Endodermal cell (in vitro differentiated cells): ENCODE results near the gene RAB44. TPM values are rescaled to one million over a fixed set of nuclear protein-coding genes. Genes with fewer than 3 reads are reported as not detected.

Experiments
- DNase-seq: peaks from one replicate; pipeline ENCODE4 v3.0.0-alpha.2; 2017
- H3K27ac ChIP-seq: 2 replicates; pipeline ENCODE4 v1.5.1; 2013; ENCODE audit warnings: mild to moderate bottlenecking, low read depth, low read length, moderate library complexity
- H3K27me3 ChIP-seq: 2 replicates; pipeline ENCODE4 v1.6.1; 2013; ENCODE audit warnings: mild to moderate bottlenecking, low read length, moderate library complexity; ENCODE audit not compliant: insufficient read depth, control insufficient read depth, poor library complexity, severe bottlenecking
- H3K36me3 ChIP-seq: 2 replicates; pipeline ENCODE4 v1.7.0; 2013; ENCODE audit warnings: mild to moderate bottlenecking, low read length, moderate library complexity; ENCODE audit not compliant: control insufficient read depth, insufficient read depth
- H3K4me1 ChIP-seq: one replicate; pipeline ENCODE4 v1.7.0; 2013; ENCODE audit warnings: low read length; ENCODE audit not compliant: control insufficient read depth, insufficient read depth
- H3K4me3 ChIP-seq: 2 replicates; pipeline ENCODE4 v1.5.1; 2013; ENCODE audit warnings: mild to moderate bottlenecking, low read length, moderate library complexity
- H3K9ac ChIP-seq: 2 replicates; pipeline ENCODE4 v1.6.1; 2013; ENCODE audit warnings: mild to moderate bottlenecking, low read length, moderate library complexity; ENCODE audit not compliant: poor library complexity, severe bottlenecking; ENCODE audit errors: extremely low read depth
- H3K9me3 ChIP-seq: 2 replicates; pipeline ENCODE4 v1.6.1; 2013; ENCODE audit warnings: mild to moderate bottlenecking, low read length, moderate library complexity; ENCODE audit not compliant: control insufficient read depth
- H3K27ac Mint-ChIP-seq: 2 replicates; pipeline ENCODE4 v1.8.0; 2020; ENCODE audit warnings: mixed read lengths
- H3K27me3 Mint-ChIP-seq: 2 replicates; pipeline ENCODE4 v1.8.0; 2021; ENCODE audit warnings: mild to moderate bottlenecking, mixed read lengths; ENCODE audit not compliant: insufficient read depth
- H3K36me3 Mint-ChIP-seq: 2 replicates; pipeline ENCODE4 v1.8.0; 2020; ENCODE audit warnings: low read depth, mixed read lengths
- H3K4me1 Mint-ChIP-seq: 2 replicates; pipeline ENCODE4 v1.8.0; 2020; ENCODE audit warnings: mixed read lengths
- H3K4me3 Mint-ChIP-seq: 2 replicates; pipeline ENCODE4 v1.8.0; 2020; ENCODE audit warnings: mild to moderate bottlenecking, moderate library complexity, mixed read lengths
- H3K9me3 Mint-ChIP-seq: 2 replicates; pipeline ENCODE4 v1.8.0; 2020; ENCODE audit warnings: mild to moderate bottlenecking, mixed read lengths
- WGBS, 2 experiments: methylation state at CpG; one replicate each; pipeline versions ENCODE4 v1.1.5 to v1.1.7; 2013; ENCODE audit warnings: missing lambda C conversion rate in 2 of 2, mixed read lengths in 1 of 2; ENCODE audit not compliant: insufficient coverage in 1 of 2, insufficient read length in 1 of 2; 5-methylcytosine and 5-hydroxymethylcytosine counted together
- total RNA-seq, 2 donors: library from RNA; stranded (reverse); fragmentation: NEBNext Ultra II Directional in 1 of 2; extraction: Animal tissue kit (Norgen Biotek cat#: 25700) in 1 of 2; gene quantifications; 2 replicates in 1 of 2; 3 replicates in 1 of 2; pipeline ENCODE4 v1.2.1, GENCODE V29; 2021
- TF ChIP-seq, protein P1 (sequence below): fragments of 200-600 bp; sonication (generic); conservative IDR thresholded peaks from 2 replicates; pipeline ENCODE4 v1.5.0; 2021; ENCODE audit warnings: antibody characterized with exemption, mild to moderate bottlenecking

Gene RAB44
- total RNA-seq, 2 donors from 2014 or later = not detected

- no peak overlapping the region for H3K27ac ChIP-seq
- TF ChIP-seq, protein P1, sequence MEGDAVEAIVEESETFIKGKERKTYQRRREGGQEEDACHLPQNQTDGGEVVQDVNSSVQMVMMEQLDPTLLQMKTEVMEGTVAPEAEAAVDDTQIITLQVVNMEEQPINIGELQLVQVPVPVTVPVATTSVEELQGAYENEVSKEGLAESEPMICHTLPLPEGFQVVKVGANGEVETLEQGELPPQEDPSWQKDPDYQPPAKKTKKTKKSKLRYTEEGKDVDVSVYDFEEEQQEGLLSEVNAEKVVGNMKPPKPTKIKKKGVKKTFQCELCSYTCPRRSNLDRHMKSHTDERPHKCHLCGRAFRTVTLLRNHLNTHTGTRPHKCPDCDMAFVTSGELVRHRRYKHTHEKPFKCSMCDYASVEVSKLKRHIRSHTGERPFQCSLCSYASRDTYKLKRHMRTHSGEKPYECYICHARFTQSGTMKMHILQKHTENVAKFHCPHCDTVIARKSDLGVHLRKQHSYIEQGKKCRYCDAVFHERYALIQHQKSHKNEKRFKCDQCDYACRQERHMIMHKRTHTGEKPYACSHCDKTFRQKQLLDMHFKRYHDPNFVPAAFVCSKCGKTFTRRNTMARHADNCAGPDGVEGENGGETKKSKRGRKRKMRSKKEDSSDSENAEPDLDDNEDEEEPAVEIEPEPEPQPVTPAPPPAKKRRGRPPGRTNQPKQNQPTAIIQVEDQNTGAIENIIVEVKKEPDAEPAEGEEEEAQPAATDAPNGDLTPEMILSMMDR = no peak
- Mint-ChIP-seq H3K4me3 (no peak overlapping the region), H3K9me3 (no peaks in the 10 kb centered on the region), H3K27ac (no peak overlapping the region), H3K27me3 (no peaks in the 10 kb centered on the region), H3K36me3 (no peaks in the 10 kb centered on the region), H3K4me1 (no peaks in the 10 kb centered on the region)
- no peaks in the 10 kb centered on the region for H3K4me1 ChIP-seq
- DNase-seq = no peak
- 88 to 89% methylated on average over 10 to 13 of the region's 13 CpGs for WGBS, 2 experiments
- no peak overlapping the region for H3K4me3 ChIP-seq
- H3K36me3 ChIP-seq = no peaks in the 10 kb centered on the region
- no peaks in the 10 kb centered on the region for H3K27me3 ChIP-seq
- no peaks in the 10 kb centered on the region for H3K9me3 ChIP-seq
- no peak overlapping the region for H3K9ac ChIP-seq
Measured at GRCh38 chr6:36739947-36740817, 42.6 kb downstream of the RAB44 start.

DNA sequence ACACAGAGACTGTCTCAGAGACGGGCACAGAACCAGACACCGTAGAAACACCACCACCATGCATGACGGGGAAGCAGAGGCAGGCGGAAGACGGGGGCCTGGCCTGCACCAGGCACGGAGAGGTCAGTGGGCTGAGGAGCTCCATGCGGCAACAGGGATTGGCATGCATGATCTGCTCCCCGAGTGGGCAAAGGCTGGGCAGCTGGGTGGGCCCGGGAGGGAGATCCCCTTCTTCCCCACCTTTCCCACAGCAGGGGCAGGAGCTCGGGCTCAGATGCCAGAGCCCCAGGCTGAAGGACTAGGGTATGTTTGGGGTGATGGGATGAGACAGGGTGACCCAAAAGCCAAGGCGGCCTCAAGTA lies 43.2 kb downstream of the RAB44 start:
- Histone ChIP-seq H3K27me3 (no peaks in the 10 kb centered on the region), H3K4me1 (no peaks in the 10 kb centered on the region), H3K9ac (no peak overlapping the region), H3K9me3 (no peaks in the 10 kb centered on the region), H3K27ac (no peak overlapping the region), H3K4me3 (no peak overlapping the region), H3K36me3 (no peaks in the 10 kb centered on the region)
- H3K9me3 Mint-ChIP-seq = no peaks in the 10 kb centered on the region
- TF ChIP-seq, protein P1 = no peak
- DNase-seq = no peak
- no peak overlapping the region for H3K27ac Mint-ChIP-seq
- no peaks in the 10 kb centered on the region for H3K36me3 Mint-ChIP-seq
- H3K4me3 Mint-ChIP-seq = no peak overlapping the region
- H3K4me1 Mint-ChIP-seq = no peaks in the 10 kb centered on the region
- H3K27me3 Mint-ChIP-seq = no peaks in the 10 kb centered on the region
- 93 to 96% methylated on average over 3 to 11 of the region's 11 CpGs for WGBS, 2 experiments

DNA sequence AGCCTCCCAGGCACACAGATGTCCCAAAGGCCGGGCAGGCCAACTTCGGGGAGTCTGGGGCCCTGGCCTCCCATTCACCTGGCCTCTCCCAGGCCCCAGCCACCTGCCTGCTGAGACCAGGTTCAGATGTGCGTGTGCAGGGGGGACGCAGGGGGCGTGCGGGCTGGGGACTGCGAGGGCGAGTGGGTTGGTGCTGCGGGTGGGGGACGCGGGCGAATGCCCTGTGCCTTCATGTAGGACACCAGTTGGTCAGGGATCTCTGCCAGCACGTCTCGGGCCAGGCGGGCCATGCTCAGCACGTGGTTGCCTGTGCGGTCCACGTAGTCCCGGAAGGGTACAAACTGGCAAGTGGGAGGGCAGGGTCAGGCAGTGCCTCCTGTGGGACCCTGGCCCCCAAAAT lies 44.5 kb downstream of the RAB44 start:
- Mint-ChIP-seq H3K4me1 (no peaks in the 10 kb centered on the region), H3K9me3 (no peaks in the 10 kb centered on the region), H3K36me3 (no peaks in the 10 kb centered on the region), H3K27ac (no peak overlapping the region), H3K27me3 (peaks cover 3% of the 10 kb centered on the region), H3K4me3 (no peak overlapping the region)
- H3K4me1 ChIP-seq = no peaks in the 10 kb centered on the region
- TF ChIP-seq, protein P1 = no peak
- H3K9ac ChIP-seq = no peak overlapping the region
- no peaks in the 10 kb centered on the region for H3K27me3 ChIP-seq
- H3K4me3 ChIP-seq = no peak overlapping the region
- DNase-seq = no peak
- H3K9me3 ChIP-seq = no peaks in the 10 kb centered on the region
- WGBS, 2 experiments = 95 to 99% methylated on average over 9 to 19 of the region's 19 CpGs
- no peaks in the 10 kb centered on the region for H3K36me3 ChIP-seq
- H3K27ac ChIP-seq = no peak overlapping the region
